Measurements from ENCODE around the gene PLOD1.

Gene PLOD1

GRCh38 chr1:11913291-11913690, 21.2 kb upstream of the PLOD1 start:
- DNase-seq (ENCODE audit: low spot score) (no peak), ATAC-seq (ENCODE audit: low read depth) (no peak)
- H3K4me3 ChIP-seq (ENCODE audit: severe bottlenecking) = no peak overlapping the region
- no peaks in the 10 kb centered on the region for H3K9me3 ChIP-seq (ENCODE audit: severe bottlenecking)
- no peaks in the 10 kb centered on the region for H3K27me3 ChIP-seq (ENCODE audit: insufficient read depth, poor library complexity, severe bottlenecking)
- H3K27ac ChIP-seq (ENCODE audit: poor library complexity, severe bottlenecking) = no peak overlapping the region
- peaks cover 2% of the 10 kb centered on the region; the same call in 1 of the 2 replicates for H3K36me3 ChIP-seq (ENCODE audit: low read depth)
- no peaks in the 10 kb centered on the region for H3K4me1 ChIP-seq (ENCODE audit: insufficient read depth, poor library complexity, severe bottlenecking)
- TF ChIP-seq, protein P1, sequence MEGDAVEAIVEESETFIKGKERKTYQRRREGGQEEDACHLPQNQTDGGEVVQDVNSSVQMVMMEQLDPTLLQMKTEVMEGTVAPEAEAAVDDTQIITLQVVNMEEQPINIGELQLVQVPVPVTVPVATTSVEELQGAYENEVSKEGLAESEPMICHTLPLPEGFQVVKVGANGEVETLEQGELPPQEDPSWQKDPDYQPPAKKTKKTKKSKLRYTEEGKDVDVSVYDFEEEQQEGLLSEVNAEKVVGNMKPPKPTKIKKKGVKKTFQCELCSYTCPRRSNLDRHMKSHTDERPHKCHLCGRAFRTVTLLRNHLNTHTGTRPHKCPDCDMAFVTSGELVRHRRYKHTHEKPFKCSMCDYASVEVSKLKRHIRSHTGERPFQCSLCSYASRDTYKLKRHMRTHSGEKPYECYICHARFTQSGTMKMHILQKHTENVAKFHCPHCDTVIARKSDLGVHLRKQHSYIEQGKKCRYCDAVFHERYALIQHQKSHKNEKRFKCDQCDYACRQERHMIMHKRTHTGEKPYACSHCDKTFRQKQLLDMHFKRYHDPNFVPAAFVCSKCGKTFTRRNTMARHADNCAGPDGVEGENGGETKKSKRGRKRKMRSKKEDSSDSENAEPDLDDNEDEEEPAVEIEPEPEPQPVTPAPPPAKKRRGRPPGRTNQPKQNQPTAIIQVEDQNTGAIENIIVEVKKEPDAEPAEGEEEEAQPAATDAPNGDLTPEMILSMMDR (IDR thresholded peaks at IDR 0.05; ENCODE audit: poor library complexity, severe bottlenecking) = no peak

GRCh38 chr1:11914024-11914423, 20.5 kb upstream of the PLOD1 start:
- H3K4me1 ChIP-seq (ENCODE audit: insufficient read depth, poor library complexity, severe bottlenecking) = peaks cover 6% of the 10 kb centered on the region
- peaks cover 10% of the 10 kb centered on the region for H3K36me3 ChIP-seq (ENCODE audit: low read depth)
- no peak for DNase-seq (ENCODE audit: low spot score)
- no peak overlapping the region for H3K4me3 ChIP-seq (ENCODE audit: severe bottlenecking)
- no peak overlapping the region for H3K27ac ChIP-seq (ENCODE audit: poor library complexity, severe bottlenecking)
- no peak for ATAC-seq (ENCODE audit: low read depth)
- no peaks in the 10 kb centered on the region for H3K9me3 ChIP-seq (ENCODE audit: severe bottlenecking)
- H3K27me3 ChIP-seq (ENCODE audit: insufficient read depth, poor library complexity, severe bottlenecking) = no peaks in the 10 kb centered on the region
- TF ChIP-seq, protein P1 (IDR thresholded peaks at IDR 0.05; ENCODE audit: poor library complexity, severe bottlenecking) = no peak

DNA sequence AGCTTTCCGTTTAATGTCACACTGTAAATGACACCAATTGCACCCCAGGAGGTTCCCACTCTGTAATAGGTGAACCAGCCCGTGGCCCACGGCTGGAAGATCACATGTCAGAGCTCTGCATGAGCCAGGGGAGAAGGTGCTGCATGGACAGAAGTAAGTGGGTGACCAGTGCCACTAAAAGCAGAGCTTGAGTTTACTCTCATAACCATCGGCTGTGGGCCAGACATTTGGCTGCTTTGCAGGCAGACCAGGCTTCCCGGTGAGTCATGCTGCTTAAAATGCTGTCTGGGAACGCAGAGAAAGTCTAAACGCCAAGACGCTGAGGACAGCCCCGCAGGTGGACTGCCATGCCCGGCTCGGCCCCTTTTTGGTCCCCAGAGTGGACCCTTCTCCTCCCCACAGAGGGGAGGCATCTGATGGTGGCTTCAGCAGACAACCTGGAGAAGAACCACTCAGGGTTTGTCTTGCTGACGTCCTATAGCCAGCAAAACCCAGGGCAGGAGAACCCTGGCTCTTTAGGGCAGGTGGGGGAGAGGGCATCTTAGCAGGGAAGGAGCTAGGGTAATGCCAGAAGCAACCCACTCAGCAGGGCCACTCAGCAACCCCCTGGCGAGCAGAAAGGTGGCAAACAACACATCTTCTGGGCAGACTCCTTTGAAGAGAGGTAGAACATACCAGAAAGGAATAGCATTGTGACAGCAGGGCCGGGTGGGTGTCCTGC, 15.6 kb upstream of the PLOD1 start:
- Histone ChIP-seq H3K27ac (ENCODE audit: poor library complexity, severe bottlenecking) (peak overlapping the region; percentile 42), H3K36me3 (ENCODE audit: low read depth) (peaks cover 51% of the 10 kb centered on the region), H3K4me3 (ENCODE audit: severe bottlenecking) (no peak overlapping the region), H3K27me3 (ENCODE audit: insufficient read depth, poor library complexity, severe bottlenecking) (no peaks in the 10 kb centered on the region), H3K9me3 (ENCODE audit: severe bottlenecking) (no peaks in the 10 kb centered on the region), H3K4me1 (ENCODE audit: insufficient read depth, poor library complexity, severe bottlenecking) (peaks cover 14% of the 10 kb centered on the region)
- no peak for DNase-seq (ENCODE audit: low spot score)
- peak; percentile 95 for ATAC-seq (ENCODE audit: low read depth)
- TF ChIP-seq, protein P1 (IDR thresholded peaks at IDR 0.05; ENCODE audit: poor library complexity, severe bottlenecking) = no peak

DNA sequence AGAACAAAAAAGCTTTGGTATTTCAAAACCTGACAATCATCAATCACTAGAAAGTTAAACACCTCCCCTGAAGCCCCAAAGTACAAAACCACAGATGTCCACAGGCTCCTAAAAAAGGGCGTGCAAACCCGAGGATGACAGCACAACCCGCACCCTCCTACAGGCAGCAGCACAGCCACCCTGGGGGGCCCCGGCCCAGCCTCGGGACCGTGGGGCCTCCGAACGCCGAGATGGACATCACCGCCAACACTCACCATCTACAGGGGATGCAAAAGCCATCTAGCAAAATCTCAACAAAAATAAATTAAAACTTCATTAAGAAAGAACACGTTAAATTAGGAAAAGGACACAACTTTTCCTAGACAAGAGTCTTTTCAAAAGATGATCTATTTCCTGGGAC, 14.9 kb upstream of the PLOD1 start:
- H3K36me3 ChIP-seq (ENCODE audit: low read depth) = peaks cover 51% of the 10 kb centered on the region
- no peak for DNase-seq (ENCODE audit: low spot score)
- no peak for ATAC-seq (ENCODE audit: low read depth)
- no peaks in the 10 kb centered on the region for H3K9me3 ChIP-seq (ENCODE audit: severe bottlenecking)
- H3K4me3 ChIP-seq (ENCODE audit: severe bottlenecking) = no peak overlapping the region
- TF ChIP-seq, protein P1 (IDR thresholded peaks at IDR 0.05; ENCODE audit: poor library complexity, severe bottlenecking) = no peak
- no peaks in the 10 kb centered on the region for H3K27me3 ChIP-seq (ENCODE audit: insufficient read depth, poor library complexity, severe bottlenecking)
- peaks cover 15% of the 10 kb centered on the region for H3K4me1 ChIP-seq (ENCODE audit: insufficient read depth, poor library complexity, severe bottlenecking)
- H3K27ac ChIP-seq (ENCODE audit: poor library complexity, severe bottlenecking) = peak overlapping the region; percentile 42

- Histone ChIP-seq H3K27me3 (ENCODE audit: insufficient read depth, poor library complexity, severe bottlenecking) (no peaks in the 10 kb centered on the region), H3K36me3 (ENCODE audit: low read depth) (peaks cover 51% of the 10 kb centered on the region), H3K27ac (ENCODE audit: poor library complexity, severe bottlenecking) (peak overlapping the region; percentile 42)
Observed at GRCh38 chr1:11920239-11920903, 14.1 kb upstream of the PLOD1 start.

More at GRCh38 chr1:11920239-11920903, 14.1 kb upstream of the PLOD1 start:
- Histone ChIP-seq H3K4me3 (ENCODE audit: severe bottlenecking) (no peak overlapping the region), H3K9me3 (ENCODE audit: severe bottlenecking) (no peaks in the 10 kb centered on the region), H3K4me1 (ENCODE audit: insufficient read depth, poor library complexity, severe bottlenecking) (peaks cover 15% of the 10 kb centered on the region)
- no peak for ATAC-seq (ENCODE audit: low read depth)
- no peak for DNase-seq (ENCODE audit: low spot score)
- TF ChIP-seq, protein P1 (IDR thresholded peaks at IDR 0.05; ENCODE audit: poor library complexity, severe bottlenecking) = no peak

All from RWPE2 (cell line).